ENCODE results near the gene KRTAP1-4. TPM values are rescaled to one million over a fixed set of nuclear protein-coding genes. Genes with fewer than 3 reads are reported as not detected.

KRTAP1-4 gene
- total RNA-seq, 3 donors from 2014 or later (not counting 1 experiment from before 2014, with no cell fraction given), result not detected

DNA sequence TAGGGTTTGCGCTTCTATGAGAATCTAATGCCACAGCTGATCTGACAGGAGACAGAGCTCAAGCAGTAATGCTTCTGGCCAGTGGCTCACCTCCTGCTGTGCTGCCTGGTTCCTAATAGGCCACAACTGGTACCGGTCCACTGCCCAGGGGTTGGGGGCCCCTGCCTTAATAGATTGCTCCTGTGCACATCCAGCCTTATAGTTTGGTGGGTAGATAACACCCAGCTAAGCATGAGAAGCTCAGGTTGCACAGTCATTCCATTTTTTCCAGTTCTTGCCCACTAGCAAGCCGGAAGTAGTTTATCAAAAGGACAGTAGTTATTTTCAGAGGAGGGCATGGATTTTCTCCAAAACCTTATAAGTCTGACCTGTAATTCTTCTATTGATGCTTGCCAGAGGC, 10.6 kb downstream of the KRTAP1-4 start:
- H3K27ac ChIP-seq (ENCODE audit: low read length), result no peak overlapping the region
- H3K36me3 Mint-ChIP-seq, result no peaks in the 10 kb centered on the region
- no peak overlapping the region for H3K4me3 ChIP-seq (ENCODE audit: low read length)
- 96% methylated on average over 3 of the region's 3 CpGs for WGBS (ENCODE audit: insufficient coverage)
- H3K36me3 ChIP-seq (ENCODE audit: control insufficient read depth, insufficient read depth, low read length), result no peaks in the 10 kb centered on the region
- H3K4me3 Mint-ChIP-seq, result no peak overlapping the region
- no peaks in the 10 kb centered on the region for H3K9me3 ChIP-seq (ENCODE audit: control insufficient read depth, insufficient read depth, low read length)
- peaks cover 16 to 22% of the 10 kb centered on the region in 2 donors for H3K27me3 Mint-ChIP-seq (ENCODE audit: low read depth in 2 of 2)
- TF ChIP-seq, protein P1, sequence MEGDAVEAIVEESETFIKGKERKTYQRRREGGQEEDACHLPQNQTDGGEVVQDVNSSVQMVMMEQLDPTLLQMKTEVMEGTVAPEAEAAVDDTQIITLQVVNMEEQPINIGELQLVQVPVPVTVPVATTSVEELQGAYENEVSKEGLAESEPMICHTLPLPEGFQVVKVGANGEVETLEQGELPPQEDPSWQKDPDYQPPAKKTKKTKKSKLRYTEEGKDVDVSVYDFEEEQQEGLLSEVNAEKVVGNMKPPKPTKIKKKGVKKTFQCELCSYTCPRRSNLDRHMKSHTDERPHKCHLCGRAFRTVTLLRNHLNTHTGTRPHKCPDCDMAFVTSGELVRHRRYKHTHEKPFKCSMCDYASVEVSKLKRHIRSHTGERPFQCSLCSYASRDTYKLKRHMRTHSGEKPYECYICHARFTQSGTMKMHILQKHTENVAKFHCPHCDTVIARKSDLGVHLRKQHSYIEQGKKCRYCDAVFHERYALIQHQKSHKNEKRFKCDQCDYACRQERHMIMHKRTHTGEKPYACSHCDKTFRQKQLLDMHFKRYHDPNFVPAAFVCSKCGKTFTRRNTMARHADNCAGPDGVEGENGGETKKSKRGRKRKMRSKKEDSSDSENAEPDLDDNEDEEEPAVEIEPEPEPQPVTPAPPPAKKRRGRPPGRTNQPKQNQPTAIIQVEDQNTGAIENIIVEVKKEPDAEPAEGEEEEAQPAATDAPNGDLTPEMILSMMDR (IDR thresholded peaks at IDR 0.05), result no peak
- H3K27ac Mint-ChIP-seq, result no peak overlapping the region
- ATAC-seq (no peak), DNase-seq (no peak)
- H3K27me3 ChIP-seq (ENCODE audit: control insufficient read depth, insufficient read depth, low read length), result no peaks in the 10 kb centered on the region
- H3K9me3 Mint-ChIP-seq, result no peaks in the 10 kb centered on the region
- intact Hi-C loops (cut with micrococcal nuclease), result no loop called here
- H3K4me1 Mint-ChIP-seq, result no peaks in the 10 kb centered on the region
- H3K4me1 ChIP-seq (ENCODE audit: control insufficient read depth, insufficient read depth, low read length), result no peaks in the 10 kb centered on the region

DNA sequence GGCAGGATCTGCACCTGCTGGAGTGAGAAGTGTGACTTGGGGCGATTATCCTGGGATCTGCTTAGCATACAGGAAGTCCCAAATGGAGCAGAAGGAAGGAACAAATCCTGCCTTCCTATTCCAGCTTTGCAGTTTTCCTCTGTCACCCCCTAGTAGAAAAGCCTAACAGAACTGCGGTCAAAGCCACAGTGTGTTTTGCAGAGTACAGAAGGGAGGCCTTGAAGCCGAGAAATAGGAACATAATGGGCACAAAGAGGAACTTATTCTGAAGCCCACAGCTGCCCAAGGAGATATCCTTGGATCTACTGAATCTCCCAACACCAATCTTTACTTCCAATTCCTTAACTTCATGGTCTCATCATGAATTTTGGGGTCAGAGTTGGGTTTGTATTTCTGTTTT, 11.5 kb downstream of the KRTAP1-4 start:
- H3K27me3 ChIP-seq (ENCODE audit: control insufficient read depth, insufficient read depth, low read length), result no peaks in the 10 kb centered on the region
- no peak for DNase-seq
- 59% methylated on average over 3 of the region's 3 CpGs for WGBS (ENCODE audit: insufficient coverage)
- Mint-ChIP-seq H3K4me3 (no peak overlapping the region), H3K27ac (no peak overlapping the region), H3K36me3 (no peaks in the 10 kb centered on the region), H3K9me3 (no peaks in the 10 kb centered on the region), H3K27me3 (ENCODE audit: low read depth in 2 of 2) (peaks cover 16 to 18% of the 10 kb centered on the region in 2 donors), H3K4me1 (no peaks in the 10 kb centered on the region)
- no peaks in the 10 kb centered on the region for H3K36me3 ChIP-seq (ENCODE audit: control insufficient read depth, insufficient read depth, low read length)
- no peak for ATAC-seq
- H3K9me3 ChIP-seq (ENCODE audit: control insufficient read depth, insufficient read depth, low read length), result no peaks in the 10 kb centered on the region
- no peak overlapping the region for H3K4me3 ChIP-seq (ENCODE audit: low read length)
- intact Hi-C loops (cut with micrococcal nuclease), result no loop called here
- TF ChIP-seq, protein P1 (IDR thresholded peaks at IDR 0.05), result no peak
- H3K4me1 ChIP-seq (ENCODE audit: control insufficient read depth, insufficient read depth, low read length), result no peaks in the 10 kb centered on the region
- no peak overlapping the region for H3K27ac ChIP-seq (ENCODE audit: low read length)

DNA sequence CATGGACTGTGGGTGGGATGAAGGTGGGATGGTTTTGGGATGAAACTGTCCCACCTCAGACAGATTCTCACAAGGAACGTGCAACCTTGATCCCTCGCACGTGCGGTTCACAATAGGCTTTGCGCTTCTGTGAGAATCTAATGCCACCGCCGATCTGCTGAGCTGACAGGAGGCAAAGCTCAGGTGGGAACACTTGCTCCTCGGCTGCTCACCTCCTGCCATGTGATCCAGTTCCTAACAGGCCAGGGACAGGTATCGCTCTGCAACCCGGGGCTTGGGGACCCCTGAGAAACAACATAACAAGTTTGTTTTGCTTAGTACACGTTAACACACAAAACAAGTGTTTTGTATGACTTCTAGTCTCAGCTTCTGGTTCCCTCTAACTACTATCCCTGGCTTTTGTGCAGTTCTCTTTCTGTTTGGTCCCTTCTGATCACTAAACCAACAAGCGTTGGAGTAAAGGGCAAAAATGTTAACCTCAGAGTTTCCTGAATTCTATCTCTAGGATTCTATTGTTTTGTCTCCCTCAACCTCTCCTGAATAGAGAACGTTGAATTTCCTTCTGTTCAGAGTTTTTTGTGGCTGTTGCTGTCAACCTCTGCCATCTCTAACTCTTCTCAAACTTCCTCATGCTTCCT, 13.3 kb downstream of the KRTAP1-4 start:
- H3K27ac Mint-ChIP-seq, result no peak overlapping the region
- no peak for DNase-seq
- no peak overlapping the region for H3K4me3 Mint-ChIP-seq
- Histone ChIP-seq H3K9me3 (ENCODE audit: control insufficient read depth, insufficient read depth, low read length) (no peaks in the 10 kb centered on the region), H3K4me3 (ENCODE audit: low read length) (no peak overlapping the region), H3K4me1 (ENCODE audit: control insufficient read depth, insufficient read depth, low read length) (no peaks in the 10 kb centered on the region), H3K36me3 (ENCODE audit: control insufficient read depth, insufficient read depth, low read length) (no peaks in the 10 kb centered on the region), H3K27me3 (ENCODE audit: control insufficient read depth, insufficient read depth, low read length) (no peaks in the 10 kb centered on the region), H3K27ac (ENCODE audit: low read length) (no peak overlapping the region)
- intact Hi-C loops (cut with micrococcal nuclease), result no loop called here
- peaks cover 13 to 17% of the 10 kb centered on the region in 2 donors for H3K27me3 Mint-ChIP-seq (ENCODE audit: low read depth in 2 of 2)
- TF ChIP-seq, protein P1 (IDR thresholded peaks at IDR 0.05), result no peak
- H3K4me1 Mint-ChIP-seq, result no peaks in the 10 kb centered on the region
- H3K9me3 Mint-ChIP-seq, result no peaks in the 10 kb centered on the region
- H3K36me3 Mint-ChIP-seq, result no peaks in the 10 kb centered on the region
- ATAC-seq, result no peak
- WGBS (ENCODE audit: insufficient coverage), result 83% methylated on average over 13 of the region's 13 CpGs

DNA sequence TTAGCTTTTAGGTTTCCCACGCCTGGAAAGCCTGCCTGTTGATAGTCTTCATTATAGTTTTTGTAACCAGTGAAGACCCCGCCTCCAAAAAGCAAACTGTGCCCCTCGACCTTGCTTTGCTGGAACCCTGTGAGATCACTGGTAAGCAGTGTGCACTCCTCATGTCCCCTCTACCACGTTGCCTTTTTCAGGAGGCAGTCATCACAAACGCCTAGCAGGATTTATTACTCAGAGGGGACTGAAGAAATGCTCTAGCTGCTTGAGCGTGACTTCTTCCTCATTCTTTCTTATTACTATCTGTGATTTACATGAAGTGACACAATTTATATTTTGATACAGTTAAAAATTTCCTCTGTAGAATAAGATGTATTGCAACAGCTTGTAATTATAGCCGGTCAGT, 14.5 kb downstream of the KRTAP1-4 start:
- no peak overlapping the region for H3K27ac ChIP-seq (ENCODE audit: low read length)
- H3K27me3 Mint-ChIP-seq (ENCODE audit: low read depth in 2 of 2), result peaks cover 19 to 24% of the 10 kb centered on the region in 2 donors
- no peak for DNase-seq
- ATAC-seq, result no peak
- no peaks in the 10 kb centered on the region for H3K4me1 Mint-ChIP-seq
- H3K4me3 ChIP-seq (ENCODE audit: low read length), result no peak overlapping the region
- 71% methylated on average over 6 of the region's 7 CpGs for WGBS (ENCODE audit: insufficient coverage)
- intact Hi-C loops (cut with micrococcal nuclease), result no loop called here
- TF ChIP-seq, protein P1 (IDR thresholded peaks at IDR 0.05), result no peak
- no peaks in the 10 kb centered on the region for H3K36me3 ChIP-seq (ENCODE audit: control insufficient read depth, insufficient read depth, low read length)
- no peaks in the 10 kb centered on the region for H3K9me3 Mint-ChIP-seq
- H3K36me3 Mint-ChIP-seq, result no peaks in the 10 kb centered on the region
- H3K4me3 Mint-ChIP-seq, result no peak overlapping the region
- no peaks in the 10 kb centered on the region for H3K4me1 ChIP-seq (ENCODE audit: control insufficient read depth, insufficient read depth, low read length)
- no peaks in the 10 kb centered on the region for H3K9me3 ChIP-seq (ENCODE audit: control insufficient read depth, insufficient read depth, low read length)
- no peak overlapping the region for H3K27ac Mint-ChIP-seq
- H3K27me3 ChIP-seq (ENCODE audit: control insufficient read depth, insufficient read depth, low read length), result no peaks in the 10 kb centered on the region
